ENCODE results near the gene DHRS7B. TPM values are rescaled to one million over a fixed set of nuclear protein-coding genes. Genes with fewer than 3 reads are reported as not detected.
A peak's percentile ranks its signal among the peaks of the same experiment; 100 is the strongest.

DHRS7B gene
- total and polyA plus RNA-seq, 9 of the 15 experiments (the other 6 are each of a cell fraction or from before 2014, with no cell fraction given), result 8.0 to 30.7 (median 14.8) TPM

GRCh38 chr17:21199311-21199710 lies 72.5 kb downstream of the DHRS7B start (continued):
- TF ChIP-seq PHB2 (IDR thresholded peaks at IDR 0.05; ENCODE audit: low read depth), result no peak
- TF ChIP-seq TCF3 (CRISPR knock-in tag; IDR thresholded peaks at IDR 0.05), result peak; percentile 59
- peak; percentile 90 to 91 for TF ChIP-seq KDM1A (IDR thresholded peaks at IDR 0.05)
- peak; percentile 56 for TF ChIP-seq ZNF316 (IDR thresholded peaks at IDR 0.05)
- no peak for TF ChIP-seq ZFP1 (CRISPR knock-in tag; IDR thresholded peaks at IDR 0.05)
- TF ChIP-seq MAFK (IDR thresholded peaks at IDR 0.05; ENCODE audit: low read length), result no peak
- TF ChIP-seq NCOR1 (IDR thresholded peaks at IDR 0.05), result no peak
- TF ChIP-seq BHLHE40 (IDR thresholded peaks at IDR 0.05; ENCODE audit: low read length), result peak; percentile 94
- no peak for TF ChIP-seq MYNN (IDR thresholded peaks at IDR 0.05)
- TF ChIP-seq MYNN (CRISPR knock-in tag; IDR thresholded peaks at IDR 0.05), result no peak
- no peak for TF ChIP-seq DACH1 (IDR thresholded peaks at IDR 0.05; ENCODE audit: partially characterized antibody)
- TF ChIP-seq RBM25 (IDR thresholded peaks at IDR 0.05; ENCODE audit: low read depth, low read length, severe bottlenecking), result no peak
- no peak for TF ChIP-seq ERF (CRISPR knock-in tag; IDR thresholded peaks at IDR 0.05)
- TF ChIP-seq FOXJ3 (CRISPR knock-in tag; IDR thresholded peaks at IDR 0.05), result no peak
- TF ChIP-seq ZNF696 (CRISPR knock-in tag; conservative IDR thresholded peaks at IDR 0.05), result no peak
- no peak for TF ChIP-seq KLF1 (tag; IDR thresholded peaks at IDR 0.05)

GRCh38 chr17:21199856-21200255 lies 73.1 kb downstream of the DHRS7B start:
- POLR2A ChIA-PET, result interaction anchor here (3.1 kb wide), 1 partner anchor 12 kb away, joined by 22 read pairs; the partner anchor contains the start of gene TMEM11
- TF ChIP-seq ZEB2 (IDR thresholded peaks at IDR 0.05), result no peak
- TF ChIP-seq HOXB6 (CRISPR knock-in tag; IDR thresholded peaks at IDR 0.05; ENCODE audit: borderline replicate concordance), result no peak
- no peak for TF ChIP-seq NR2C2 (CRISPR knock-in tag; IDR thresholded peaks at IDR 0.05)
- no peak for TF ChIP-seq NR2C2 (tag; IDR thresholded peaks at IDR 0.05)
- TF ChIP-seq HNRNPLL (IDR thresholded peaks at IDR 0.05; ENCODE audit: low read depth, low read length, poor library complexity, severe bottlenecking), result no peak
- no peak for TF ChIP-seq PHF21A (IDR thresholded peaks at IDR 0.05; ENCODE audit: borderline replicate concordance, low read depth)
- no peak for TF ChIP-seq ZNF347 (CRISPR knock-in tag; IDR thresholded peaks at IDR 0.05; ENCODE audit: low read depth)
- no peak for TF ChIP-seq KAT2B (IDR thresholded peaks at IDR 0.05; ENCODE audit: low read depth, low read length)
- no peak for TF ChIP-seq ZNF384 (IDR thresholded peaks at IDR 0.05; ENCODE audit: low read depth, low read length)
- no peak for TF ChIP-seq ETV5 (CRISPR knock-in tag; IDR thresholded peaks at IDR 0.05; ENCODE audit: low read depth)
- TF ChIP-seq PURB (CRISPR knock-in tag; IDR thresholded peaks at IDR 0.05; ENCODE audit: low read depth), result no peak
- no peak for TF ChIP-seq ZNF830 (CRISPR knock-in tag; IDR thresholded peaks at IDR 0.05)
- TF ChIP-seq FOXK2 (conservative IDR thresholded peaks at IDR 0.05 in 1 of 2, IDR thresholded peaks at IDR 0.05 in 1 of 2; ENCODE audit: low read depth in 2 of 2), result no peak

More at GRCh38 chr17:21199856-21200255, 73.1 kb downstream of the DHRS7B start:
- no peak for DNase-seq (ENCODE audit: extremely low read depth in 1 of 4, low spot score in 3 of 4)
- CTCF ChIA-PET (ENCODE audit: low intra/inter-chr PET ratio), result no interaction called here
- H3K9me1 ChIP-seq (ENCODE audit: control insufficient read depth, insufficient read depth, low read length), result peaks cover 9% of the 10 kb centered on the region
- H3K4me2 ChIP-seq (ENCODE audit: insufficient read depth, low read length), result no peak overlapping the region
- peaks cover 22% of the 10 kb centered on the region; the same call in 1 of the 3 replicates for H3K36me3 ChIP-seq (ENCODE audit: control insufficient read depth, insufficient read depth, low read length)
- H3K27ac ChIP-seq (ENCODE audit: extremely low read depth, low read depth, low read length), result no peak overlapping the region
- peaks cover 62% of the 10 kb centered on the region for H3K79me2 ChIP-seq (ENCODE audit: control insufficient read depth, insufficient read depth, low read length)
- ATAC-seq, result no peak; the same call in 2 of the 3 replicates
- 78% methylated on average over 9 of the region's 10 CpGs for WGBS (ENCODE audit: insufficient coverage, low coverage, missing lambda C conversion rate)
- BruUV-seq (replicated peaks), result no TSS peak
- peaks cover 47% of the 10 kb centered on the region for H4K20me1 ChIP-seq (replicated peaks; ENCODE audit: control insufficient read depth, insufficient read depth, low read length)
- FAIRE-seq, result no peak
- H3K4me3 ChIP-seq, result no peak overlapping the region
- peaks cover 0 to 32% of the 10 kb centered on the region in 2 experiments; a peak in 4 of 5 replicates for H3K4me1 ChIP-seq (replicated peaks in 1 of 2; ENCODE audit: control insufficient read depth in 2 of 2, insufficient read depth in 2 of 2, low read length in 2 of 2)
- H3K9me3 ChIP-seq (replicated peaks; ENCODE audit: control insufficient read depth, insufficient read depth, low read depth, low read length), result no peaks in the 10 kb centered on the region
- no peak overlapping the region; a peak in 1 of 4 replicates for H3K9ac ChIP-seq (ENCODE audit: insufficient read depth in 1 of 2, low read depth in 2 of 2, low read length in 2 of 2)
- in situ Hi-C loops (cut with MboI) (no loop called here), intact Hi-C loops (cut with micrococcal nuclease) (no loop called here)
- no peak overlapping the region for H2AFZ ChIP-seq (ENCODE audit: low read depth, low read length)
- H3K27me3 ChIP-seq (ENCODE audit: control insufficient read depth in 2 of 2, insufficient read depth in 2 of 2, low read length in 2 of 2), result no peaks in the 10 kb centered on the region
